ENCODE measurements around the gene KCNJ12.
"Not testable (repeated sequence)": the region's sequence is repeated elsewhere in the genome, so short reads cannot be mapped to it uniquely, and the experiment has no call there.

KCNJ12 gene

GRCh38 chr17:21408766-21409300, 32.7 kb downstream of the KCNJ12 start:
- DNase-seq: not testable (repeated sequence)

DNA sequence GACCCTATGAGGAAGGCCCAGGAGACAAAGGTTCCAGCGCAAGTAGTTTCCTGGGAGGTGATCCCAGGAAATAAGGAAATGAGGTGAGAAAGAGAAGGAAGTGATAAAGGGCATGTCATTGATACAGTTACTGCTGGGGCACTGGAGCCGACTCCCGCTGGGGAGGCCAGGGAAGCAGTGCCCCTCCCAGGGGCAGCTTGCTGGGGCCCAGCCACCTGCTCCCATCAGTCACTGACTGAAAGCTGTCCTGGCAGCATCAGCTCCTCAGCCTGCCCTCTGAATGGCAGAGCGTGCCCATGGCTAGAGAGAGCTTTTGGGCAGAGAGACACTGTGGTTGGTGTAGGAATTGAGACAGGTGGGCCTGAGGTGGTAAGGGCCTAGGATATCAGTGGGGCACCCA, 33.2 kb downstream of the KCNJ12 start:
- not testable (repeated sequence) for DNase-seq

- not testable (repeated sequence) for DNase-seq
Measured at GRCh38 chr17:21409971-21410370, 33.8 kb downstream of the KCNJ12 start.

DNA sequence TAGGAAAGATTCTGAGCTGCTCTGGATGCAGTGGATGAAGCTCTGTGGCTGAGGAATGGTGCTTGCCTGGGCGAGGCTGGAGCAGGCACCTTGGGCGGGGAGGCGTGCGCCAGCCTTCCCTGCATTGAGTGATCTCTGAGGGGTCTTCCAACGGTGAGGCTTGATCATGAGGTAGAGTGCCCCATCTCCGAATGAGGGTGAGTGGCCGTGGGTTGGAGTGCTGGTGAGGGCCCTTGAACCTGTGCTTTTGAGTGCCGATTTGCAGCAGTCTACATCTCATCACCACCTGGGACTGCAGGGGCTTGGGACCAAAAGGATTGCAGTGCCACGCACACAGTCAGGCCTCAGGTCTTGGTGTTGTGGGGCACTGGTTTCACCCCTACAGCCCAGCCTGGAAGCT, 34.2 kb downstream of the KCNJ12 start:
- DNase-seq: not testable (repeated sequence)

GRCh38 chr17:21410906-21411678, 34.9 kb downstream of the KCNJ12 start:
- not testable (repeated sequence) for DNase-seq

DNA sequence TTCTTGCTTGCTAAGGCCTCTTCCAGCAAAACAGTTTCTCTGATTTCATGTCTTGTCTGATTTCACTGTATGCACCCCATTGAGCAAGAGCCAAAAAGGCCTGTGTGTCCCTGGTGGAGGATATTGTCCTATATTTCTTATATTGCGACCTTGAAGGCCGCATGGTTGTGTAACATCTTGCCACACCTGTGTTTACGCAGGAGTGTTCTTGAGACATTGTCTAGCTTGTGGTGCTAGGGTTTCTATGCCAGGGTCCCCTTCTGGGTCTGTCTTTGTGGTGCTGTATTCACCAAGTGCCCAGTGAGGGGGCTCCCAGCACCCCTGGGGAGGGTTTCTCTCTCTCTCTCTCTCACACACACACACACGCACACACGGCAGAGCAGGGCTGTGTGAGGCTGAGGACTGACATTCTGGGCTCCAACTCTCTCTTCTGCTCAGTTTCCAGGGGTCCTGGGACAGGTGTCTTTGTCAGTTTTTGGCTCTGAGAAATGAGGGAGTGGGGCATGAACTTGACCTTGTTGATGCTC, 35.6 kb downstream of the KCNJ12 start:
- DNase-seq: not testable (repeated sequence)

GRCh38 chr17:21412207-21412681, 36.1 kb downstream of the KCNJ12 start:
- not testable (repeated sequence) for DNase-seq

DNA sequence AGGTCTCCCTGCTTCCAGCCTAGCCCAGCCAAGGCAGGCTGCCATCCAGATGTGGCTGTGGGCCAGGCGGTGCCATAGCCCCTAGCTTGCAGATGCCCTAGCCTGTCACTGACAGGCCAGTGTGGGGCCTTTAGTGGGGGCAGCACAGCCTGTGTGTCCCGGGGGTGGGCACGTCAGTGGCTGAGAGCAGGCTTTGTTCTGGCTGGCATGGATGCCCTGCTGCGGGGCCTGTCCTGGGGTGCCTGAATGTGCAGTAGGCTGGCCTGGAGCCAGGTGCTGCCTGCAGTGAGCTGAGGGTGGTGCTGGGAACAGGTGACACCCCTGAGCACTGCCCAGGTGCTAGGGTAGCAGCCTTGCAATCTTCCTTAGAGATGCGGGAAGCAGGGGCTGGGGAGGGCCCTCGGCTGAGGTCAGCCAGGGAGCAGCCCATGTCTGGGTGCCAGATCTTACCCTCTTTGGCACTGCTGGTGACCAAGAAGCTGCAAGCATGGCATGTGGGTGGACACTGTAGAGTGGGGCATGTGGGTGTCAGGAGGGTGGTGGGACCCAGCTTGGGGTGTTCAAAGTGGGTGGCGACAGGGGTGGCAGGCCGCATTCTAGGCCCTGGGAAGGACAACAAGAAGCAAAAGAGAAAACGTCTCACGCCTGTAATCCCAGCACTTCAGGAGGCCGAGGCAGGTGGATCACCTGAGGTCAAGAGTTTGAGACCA, 37.6 kb downstream of the KCNJ12 start:
- not testable (repeated sequence) for DNase-seq

DNA sequence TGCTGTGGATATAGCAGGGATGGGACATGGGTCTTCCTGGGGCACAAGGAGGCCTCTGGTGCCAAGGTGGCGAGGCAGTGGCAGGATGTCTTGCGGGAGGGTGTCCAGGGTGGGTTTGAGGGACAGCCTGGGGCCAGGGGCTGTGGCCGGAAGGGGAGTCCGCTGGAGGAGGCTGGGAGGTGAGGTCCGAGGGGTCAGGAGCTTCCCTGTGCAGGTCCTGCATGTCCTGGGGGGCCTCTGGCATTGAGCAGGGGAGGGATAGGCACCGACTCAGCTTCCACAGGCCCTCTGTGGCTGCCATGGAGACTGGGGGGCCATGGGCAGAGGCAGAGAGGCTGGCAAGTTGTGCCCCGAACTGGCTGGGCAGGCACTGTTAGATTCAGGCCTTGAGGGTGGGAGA, 38.5 kb downstream of the KCNJ12 start:
- DNase-seq: not testable (repeated sequence)

- not testable (repeated sequence) for DNase-seq
Measured at GRCh38 chr17:21415166-21415990, 39.2 kb downstream of the KCNJ12 start.

GRCh38 chr17:21416471-21416981, 40.4 kb downstream of the KCNJ12 start:
- DNase-seq: not testable (repeated sequence)

DNA sequence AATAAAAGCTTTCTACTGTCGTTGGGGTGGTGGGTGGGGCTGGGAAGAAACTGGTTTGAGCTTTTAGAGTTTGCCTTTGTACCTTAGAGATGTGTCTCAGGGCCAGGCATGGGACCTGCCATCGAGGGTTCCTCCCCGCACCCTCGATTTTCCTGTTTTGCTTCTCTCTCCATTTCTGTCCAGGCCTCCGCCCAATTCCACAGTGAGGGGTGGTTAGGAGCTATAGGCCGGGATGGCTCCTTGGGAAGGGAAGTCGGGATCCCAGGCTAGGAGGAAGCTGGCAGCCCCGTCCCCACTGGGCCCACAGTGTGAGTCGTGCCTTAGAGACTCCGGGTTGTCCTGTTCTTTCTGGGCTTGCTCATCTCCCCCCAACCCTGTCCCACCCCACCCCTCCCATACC, 41.2 kb downstream of the KCNJ12 start:
- not testable (repeated sequence) for DNase-seq

DNA sequence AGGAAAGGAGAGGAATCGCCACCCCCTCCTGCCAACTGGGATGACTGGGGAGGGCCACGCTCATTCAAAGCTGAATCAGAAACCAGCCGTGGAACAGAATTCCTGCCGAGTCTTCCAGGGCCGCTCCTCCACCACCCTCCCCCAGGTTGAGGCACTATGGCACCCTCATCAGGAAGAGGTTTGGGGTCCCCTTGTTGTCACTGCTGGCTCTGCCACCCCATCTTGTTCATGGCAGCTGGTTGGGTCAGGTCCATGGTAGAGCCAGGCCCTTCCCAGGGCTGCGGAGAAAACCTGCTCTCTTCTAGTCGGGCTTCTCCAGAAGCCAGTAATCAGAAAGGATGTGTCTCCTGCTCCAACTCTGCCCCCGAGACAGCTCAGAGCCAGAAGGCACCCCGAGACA, 41.8 kb downstream of the KCNJ12 start:
- DNase-seq: no peak

DNA sequence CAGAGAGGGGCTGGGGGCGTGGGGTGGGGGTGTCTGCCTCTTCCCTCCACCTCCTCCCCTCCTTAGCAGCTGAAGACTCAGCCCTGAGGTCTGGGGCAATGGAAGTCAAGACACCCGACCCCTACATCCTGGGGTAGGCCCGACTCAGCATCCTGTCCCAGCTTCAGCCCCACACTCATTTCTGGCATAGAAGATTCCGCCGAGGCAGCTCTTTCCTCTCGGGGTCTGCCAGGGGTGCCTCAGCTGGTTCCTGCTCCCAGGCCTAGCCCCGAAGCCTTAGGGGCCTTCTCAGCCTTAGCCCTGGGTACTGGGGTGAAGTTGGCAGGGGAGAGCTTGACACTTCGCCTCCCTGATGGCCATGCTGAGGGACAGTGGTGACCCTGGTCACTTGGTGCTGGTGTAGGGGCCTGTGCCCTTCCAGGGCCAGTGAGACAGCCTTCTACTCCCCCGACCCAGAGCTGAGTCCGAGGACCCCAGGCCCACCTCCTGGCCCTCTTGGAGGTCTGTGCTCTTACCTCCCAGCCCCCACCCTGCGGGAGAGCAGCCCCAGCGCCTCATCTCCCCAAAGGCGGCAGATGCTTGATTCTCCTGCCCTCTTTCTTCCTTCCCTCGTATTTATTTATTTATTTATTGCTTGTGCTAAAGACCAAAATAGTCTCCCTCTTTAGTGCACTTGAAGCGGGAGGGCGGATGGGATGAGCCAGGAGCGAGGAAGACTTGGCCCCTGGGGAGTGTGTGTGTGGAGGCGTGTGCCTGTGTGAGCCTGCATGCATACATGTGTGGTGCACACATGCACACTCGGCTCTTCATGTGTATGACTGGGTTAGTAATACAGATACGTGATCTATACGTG, 42.5 kb downstream of the KCNJ12 start:
- no peak for DNase-seq

- peak; percentile 21 to 43 for DNase-seq
Measured at GRCh38 chr17:21419299-21420239, 43.4 kb downstream of the KCNJ12 start.

GRCh38 chr17:21420503-21421090, 44.4 kb downstream of the KCNJ12 start:
- DNase-seq: not testable (repeated sequence)

DNA sequence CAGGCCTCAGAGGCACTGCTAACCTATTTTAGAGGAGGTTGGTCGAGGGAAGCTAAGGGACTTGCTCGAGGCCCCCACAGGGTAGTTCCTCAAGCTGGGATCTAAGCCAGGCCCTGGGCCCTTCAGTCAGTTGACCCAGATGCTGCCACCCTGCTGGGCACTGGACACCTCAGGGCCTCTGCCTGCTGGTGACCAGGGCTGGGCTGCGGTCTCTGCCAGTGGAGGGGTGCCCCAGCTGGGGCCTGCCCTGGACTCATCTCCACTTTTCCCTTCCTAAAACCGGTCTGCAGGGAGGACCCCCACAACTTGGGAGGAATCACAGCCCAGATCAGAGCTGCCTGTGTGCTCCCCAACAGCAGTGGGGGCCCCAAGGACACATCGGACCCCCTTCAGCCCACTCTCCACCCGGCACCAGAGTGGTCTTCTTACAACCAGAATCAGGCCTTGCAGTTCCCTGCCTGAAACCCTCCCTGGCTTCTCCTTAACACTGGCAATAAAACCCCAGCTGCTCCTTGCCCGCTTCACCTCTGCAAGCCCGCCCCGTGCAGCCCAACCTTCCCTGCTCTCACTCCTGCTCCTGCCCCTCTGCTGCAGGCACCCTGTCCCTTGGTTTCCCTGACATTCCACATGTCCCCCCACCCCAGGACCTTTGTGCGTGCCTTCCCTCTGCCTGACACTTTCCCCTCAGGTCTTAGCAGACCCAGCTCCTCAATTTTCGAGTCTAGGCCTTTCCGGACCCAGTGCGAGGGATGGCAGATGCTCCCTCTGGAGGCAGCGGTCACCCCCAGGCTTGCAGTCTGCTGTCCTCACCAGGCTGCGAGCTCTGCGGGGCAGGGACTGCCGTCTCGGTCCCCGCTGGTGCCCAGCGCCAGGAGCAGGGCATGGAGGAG, 45.5 kb downstream of the KCNJ12 start:
- DNase-seq: not testable (repeated sequence)

Measured in stimulated activated CD4-positive, alpha-beta T cell treated with anti-CD3 and anti-CD28 coated beads, Interleukin-4, amount 100 ng/mL, for 4 hours (primary cell).